ENCODE measurements around the gene ACY1.

ACY1 gene

DNA sequence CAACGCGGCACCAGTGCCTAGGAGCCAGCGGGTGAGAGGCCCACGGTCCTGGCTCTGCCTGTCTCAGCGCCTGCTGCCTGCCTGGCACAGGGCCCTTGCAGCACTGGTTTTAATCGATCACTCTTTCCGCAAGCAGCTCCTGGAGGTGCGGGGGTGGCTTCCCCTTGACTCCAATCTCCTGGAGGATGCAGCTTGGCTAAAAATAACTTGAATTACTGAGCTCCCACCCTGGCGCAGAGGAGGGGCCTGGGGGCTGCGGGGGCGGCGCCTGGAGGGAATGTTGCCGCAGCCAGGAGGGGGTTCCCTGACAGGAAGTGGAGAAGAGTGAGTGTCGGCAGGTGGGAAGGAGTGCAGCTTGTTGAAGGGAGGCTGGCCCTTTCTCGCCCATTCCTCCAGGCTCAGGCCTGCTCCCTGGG, 22.2 kb downstream of the ACY1 start:
- no peaks in the 10 kb centered on the region for H3K36me3 ChIP-seq (ENCODE audit: insufficient read depth, insufficient read length, low read length)
- no peaks in the 10 kb centered on the region for H3K9me3 ChIP-seq (ENCODE audit: insufficient read depth, low read length)
- TF ChIP-seq YY1 (IDR thresholded peaks at IDR 0.05; ENCODE audit: insufficient read depth, insufficient read length) = no peak
- no peak for TF ChIP-seq SUZ12 (IDR thresholded peaks at IDR 0.05; ENCODE audit: extremely low read depth, insufficient read depth, insufficient read length)
- no peak for TF ChIP-seq ZNF274 (IDR thresholded peaks at IDR 0.05; ENCODE audit: low read depth, low read length)
- DNase-seq (ENCODE audit: low read depth, low spot score) = peak; percentile 59
- peak overlapping the region; percentile 59 for H3K9ac ChIP-seq (ENCODE audit: insufficient read length, low read depth)
- peak overlapping the region; percentile 8 for H3K4me3 ChIP-seq (ENCODE audit: insufficient read length, low read depth)
- peaks cover 18% of the 10 kb centered on the region for H3K27me3 ChIP-seq (ENCODE audit: insufficient read depth, insufficient read length)
- peaks cover 31% of the 10 kb centered on the region for H3K4me1 ChIP-seq (ENCODE audit: insufficient read depth, insufficient read length)

DNA sequence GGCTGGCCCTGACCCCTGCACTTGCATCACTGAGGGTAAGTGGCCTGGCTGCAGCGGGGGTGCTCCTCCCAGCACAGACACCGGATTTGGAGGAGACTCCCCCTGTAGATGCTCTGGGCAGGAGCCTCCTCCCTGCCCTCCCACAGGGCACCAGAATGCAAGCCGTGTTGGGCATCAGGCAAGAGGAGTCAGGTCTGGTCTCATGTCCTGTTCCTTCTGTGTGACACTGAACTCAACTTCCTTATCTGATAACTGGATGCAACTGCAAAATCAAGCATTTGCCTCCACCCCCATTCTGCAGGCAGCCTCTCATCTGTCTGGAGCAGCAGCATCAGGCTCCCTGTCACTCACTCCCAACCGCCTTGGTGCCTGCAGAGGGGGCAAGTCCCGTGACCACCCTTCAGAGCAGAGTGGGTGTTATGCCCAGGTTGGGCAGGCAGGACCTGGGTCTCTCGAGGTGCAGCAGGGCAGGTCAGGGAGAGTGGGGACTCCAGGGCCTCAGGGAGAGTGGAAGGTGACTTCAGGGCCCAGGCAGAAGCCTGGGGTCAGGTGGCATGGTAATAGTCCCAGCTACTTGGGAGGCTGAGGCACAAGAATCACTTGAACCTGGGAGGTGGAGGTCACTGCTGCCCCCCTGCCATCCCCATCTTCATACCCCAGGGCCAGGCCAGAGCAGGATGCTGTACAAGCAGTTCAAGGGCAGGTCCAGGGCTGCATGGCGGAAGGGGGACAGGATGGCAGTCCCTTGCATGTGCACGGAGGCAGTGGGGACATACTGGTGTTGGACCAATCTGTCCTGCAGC, 22.9 kb downstream of the ACY1 start:
- no peak for TF ChIP-seq ZNF274 (IDR thresholded peaks at IDR 0.05; ENCODE audit: low read depth, low read length)
- TF ChIP-seq YY1 (IDR thresholded peaks at IDR 0.05; ENCODE audit: insufficient read depth, insufficient read length) = no peak
- no peak overlapping the region for H3K4me3 ChIP-seq (ENCODE audit: insufficient read length, low read depth)
- H3K36me3 ChIP-seq (ENCODE audit: insufficient read depth, insufficient read length, low read length) = no peaks in the 10 kb centered on the region
- H3K27me3 ChIP-seq (ENCODE audit: insufficient read depth, insufficient read length) = peaks cover 18% of the 10 kb centered on the region
- H3K9me3 ChIP-seq (ENCODE audit: insufficient read depth, low read length) = no peaks in the 10 kb centered on the region
- DNase-seq (ENCODE audit: low read depth, low spot score) = no peak
- peak overlapping the region; percentile 59 for H3K9ac ChIP-seq (ENCODE audit: insufficient read length, low read depth)
- H3K4me1 ChIP-seq (ENCODE audit: insufficient read depth, insufficient read length) = peaks cover 31% of the 10 kb centered on the region

DNA sequence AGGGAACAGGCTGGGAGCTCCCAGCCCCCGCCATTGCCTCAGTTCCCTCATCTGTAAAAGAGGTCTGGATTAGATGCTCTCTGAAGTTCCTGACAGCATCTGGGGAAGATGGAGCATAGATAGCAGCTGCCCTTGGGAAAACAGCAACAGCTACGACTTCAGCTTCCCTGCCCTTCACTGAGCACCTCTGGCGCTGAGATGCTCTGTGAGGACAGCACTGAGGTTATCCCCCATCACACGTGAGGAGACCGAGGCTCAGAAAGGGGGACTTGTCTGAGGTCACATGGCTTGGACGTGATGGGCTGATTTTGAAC, 23.4 kb downstream of the ACY1 start:
- H3K4me3 ChIP-seq (ENCODE audit: insufficient read length, low read depth) = no peak overlapping the region
- no peaks in the 10 kb centered on the region for H3K9me3 ChIP-seq (ENCODE audit: insufficient read depth, low read length)
- peak overlapping the region; percentile 59 for H3K9ac ChIP-seq (ENCODE audit: insufficient read length, low read depth)
- no peak for DNase-seq (ENCODE audit: low read depth, low spot score)
- TF ChIP-seq SUZ12 (IDR thresholded peaks at IDR 0.05; ENCODE audit: extremely low read depth, insufficient read depth, insufficient read length) = no peak
- no peak for TF ChIP-seq ZNF274 (IDR thresholded peaks at IDR 0.05; ENCODE audit: low read depth, low read length)
- no peak for TF ChIP-seq YY1 (IDR thresholded peaks at IDR 0.05; ENCODE audit: insufficient read depth, insufficient read length)
- peaks cover 29% of the 10 kb centered on the region for H3K4me1 ChIP-seq (ENCODE audit: insufficient read depth, insufficient read length)
- peaks cover 17% of the 10 kb centered on the region for H3K27me3 ChIP-seq (ENCODE audit: insufficient read depth, insufficient read length)
- no peaks in the 10 kb centered on the region for H3K36me3 ChIP-seq (ENCODE audit: insufficient read depth, insufficient read length, low read length)

DNA sequence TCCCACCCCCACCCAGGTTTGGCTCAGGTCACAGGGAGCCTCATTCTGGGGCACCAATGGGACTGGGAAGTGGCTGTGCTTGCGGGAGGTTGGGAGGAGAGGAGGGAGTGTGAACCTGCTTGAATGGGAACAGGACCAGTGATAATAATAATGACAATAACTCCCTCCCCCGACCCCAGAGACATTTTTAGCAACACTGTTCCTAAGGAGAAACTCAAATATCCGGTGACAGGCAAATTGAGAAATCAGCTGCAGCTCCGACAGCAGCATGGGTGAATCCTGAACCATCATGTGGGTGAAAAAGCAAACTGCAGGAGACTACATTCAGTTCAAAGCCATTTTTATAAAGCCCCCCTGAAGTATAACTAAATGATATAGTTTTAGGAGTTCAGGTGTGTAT, 24.0 kb downstream of the ACY1 start:
- Histone ChIP-seq H3K9me3 (ENCODE audit: insufficient read depth, low read length) (no peaks in the 10 kb centered on the region), H3K9ac (ENCODE audit: insufficient read length, low read depth) (no peak overlapping the region), H3K4me1 (ENCODE audit: insufficient read depth, insufficient read length) (peaks cover 26% of the 10 kb centered on the region), H3K27me3 (ENCODE audit: insufficient read depth, insufficient read length) (peaks cover 13% of the 10 kb centered on the region), H3K36me3 (ENCODE audit: insufficient read depth, insufficient read length, low read length) (no peaks in the 10 kb centered on the region), H3K4me3 (ENCODE audit: insufficient read length, low read depth) (no peak overlapping the region)
- DNase-seq (ENCODE audit: low read depth, low spot score) = no peak
- no peak for TF ChIP-seq YY1 (IDR thresholded peaks at IDR 0.05; ENCODE audit: insufficient read depth, insufficient read length)
- TF ChIP-seq SUZ12 (IDR thresholded peaks at IDR 0.05; ENCODE audit: extremely low read depth, insufficient read depth, insufficient read length) = no peak
- TF ChIP-seq ZNF274 (IDR thresholded peaks at IDR 0.05; ENCODE audit: low read depth, low read length) = no peak

DNA sequence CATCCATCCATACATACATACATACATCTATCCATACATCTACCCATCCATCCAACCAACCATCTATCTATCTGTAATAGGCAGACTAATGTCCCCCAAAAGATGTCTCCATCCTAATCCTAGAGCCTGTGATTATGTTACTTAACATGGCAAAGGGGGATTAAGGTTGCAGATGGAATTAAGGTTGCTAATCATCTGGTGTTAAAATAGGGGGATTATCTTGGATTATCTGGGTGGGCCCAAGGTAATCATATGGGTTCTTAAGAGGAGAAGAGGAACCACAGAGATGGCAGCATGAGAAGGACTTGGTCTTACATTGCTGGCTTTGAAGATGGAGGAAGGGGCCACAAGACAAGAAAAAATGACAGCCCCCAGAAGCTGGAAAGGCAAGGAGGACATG, 27.1 kb downstream of the ACY1 start:
- no peaks in the 10 kb centered on the region for H3K27me3 ChIP-seq (ENCODE audit: insufficient read depth, insufficient read length)
- H3K4me1 ChIP-seq (ENCODE audit: insufficient read depth, insufficient read length) = peaks cover 21% of the 10 kb centered on the region
- no peak overlapping the region for H3K4me3 ChIP-seq (ENCODE audit: insufficient read length, low read depth)
- TF ChIP-seq SUZ12 (IDR thresholded peaks at IDR 0.05; ENCODE audit: extremely low read depth, insufficient read depth, insufficient read length) = no peak
- no peak for TF ChIP-seq YY1 (IDR thresholded peaks at IDR 0.05; ENCODE audit: insufficient read depth, insufficient read length)
- TF ChIP-seq ZNF274 (IDR thresholded peaks at IDR 0.05; ENCODE audit: low read depth, low read length) = no peak
- no peaks in the 10 kb centered on the region for H3K36me3 ChIP-seq (ENCODE audit: insufficient read depth, insufficient read length, low read length)
- no peak overlapping the region for H3K9ac ChIP-seq (ENCODE audit: insufficient read length, low read depth)
- DNase-seq (ENCODE audit: low read depth, low spot score) = no peak
- H3K9me3 ChIP-seq (ENCODE audit: insufficient read depth, low read length) = no peaks in the 10 kb centered on the region

DNA sequence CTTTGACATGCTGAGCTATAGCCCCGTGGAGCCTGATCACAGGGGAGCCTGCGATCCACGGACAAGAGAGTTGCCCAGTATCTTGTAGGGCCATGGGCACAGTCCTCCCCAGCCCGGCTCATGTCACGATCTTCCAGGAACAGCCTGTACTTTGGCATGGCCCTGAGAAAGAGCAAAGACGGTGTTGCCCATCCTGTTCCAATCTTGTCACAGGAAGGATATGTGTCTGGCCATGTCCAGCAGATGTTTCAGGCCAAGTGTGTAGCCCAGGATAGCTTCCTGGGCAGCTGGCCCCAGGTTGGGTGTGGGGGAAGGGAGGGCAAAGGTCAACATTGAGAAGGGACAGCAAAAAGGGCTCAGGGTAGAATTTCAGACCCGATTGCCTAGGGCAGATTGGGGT, 29.4 kb downstream of the ACY1 start:
- H3K36me3 ChIP-seq (ENCODE audit: insufficient read depth, insufficient read length, low read length) = no peaks in the 10 kb centered on the region
- no peaks in the 10 kb centered on the region for H3K9me3 ChIP-seq (ENCODE audit: insufficient read depth, low read length)
- TF ChIP-seq YY1 (IDR thresholded peaks at IDR 0.05; ENCODE audit: insufficient read depth, insufficient read length) (no peak), SUZ12 (IDR thresholded peaks at IDR 0.05; ENCODE audit: extremely low read depth, insufficient read depth, insufficient read length) (no peak), ZNF274 (IDR thresholded peaks at IDR 0.05; ENCODE audit: low read depth, low read length) (no peak)
- H3K9ac ChIP-seq (ENCODE audit: insufficient read length, low read depth) = no peak overlapping the region
- no peaks in the 10 kb centered on the region for H3K27me3 ChIP-seq (ENCODE audit: insufficient read depth, insufficient read length)
- no peak for DNase-seq (ENCODE audit: low read depth, low spot score)
- H3K4me3 ChIP-seq (ENCODE audit: insufficient read length, low read depth) = no peak overlapping the region
- H3K4me1 ChIP-seq (ENCODE audit: insufficient read depth, insufficient read length) = peaks cover 14% of the 10 kb centered on the region

DNA sequence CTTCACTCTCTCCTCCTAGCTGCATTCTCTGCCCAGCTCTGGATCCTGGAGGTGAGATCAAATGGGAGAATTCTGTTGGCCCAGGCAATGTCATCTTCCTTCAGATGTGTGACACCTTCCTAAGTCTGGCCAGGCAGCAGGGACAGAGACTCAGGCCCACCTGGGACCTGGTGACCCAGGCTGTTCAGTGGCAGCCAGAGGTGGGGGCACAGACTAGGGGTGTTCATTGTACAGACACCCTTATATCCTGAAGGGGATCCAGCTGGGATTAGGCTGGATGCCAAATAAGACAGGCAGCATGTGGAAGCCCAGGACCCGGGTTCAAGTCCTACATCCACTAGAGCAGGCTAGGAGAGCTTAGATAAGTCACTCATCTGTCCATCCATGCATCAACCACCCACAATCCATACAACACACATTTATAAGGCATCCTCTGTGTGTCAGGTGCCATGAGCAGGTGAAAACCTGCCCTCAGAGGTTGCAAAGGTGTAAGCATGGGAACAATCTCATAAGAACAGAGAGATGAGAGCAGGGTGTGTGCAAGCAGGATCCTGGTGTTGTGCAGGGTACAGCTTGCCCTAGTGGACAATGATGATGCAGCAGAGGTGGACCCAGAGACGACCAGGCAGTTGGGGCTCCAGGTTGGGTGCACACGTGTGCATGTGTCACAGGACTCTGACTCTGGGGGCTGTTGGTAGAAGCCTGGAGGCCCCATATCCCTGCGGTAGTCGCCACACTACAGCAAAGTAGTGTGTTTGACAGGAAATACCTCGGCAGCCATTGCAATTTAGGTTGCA, 30.7 kb downstream of the ACY1 start:
- TF ChIP-seq SUZ12 (IDR thresholded peaks at IDR 0.05; ENCODE audit: extremely low read depth, insufficient read depth, insufficient read length) (no peak), YY1 (IDR thresholded peaks at IDR 0.05; ENCODE audit: insufficient read depth, insufficient read length) (no peak)
- H3K4me3 ChIP-seq (ENCODE audit: insufficient read length, low read depth) = no peak overlapping the region
- DNase-seq (ENCODE audit: low read depth, low spot score) = no peak

More for the DNA sequence above, 30.7 kb downstream of the ACY1 start:
- H3K36me3 ChIP-seq (ENCODE audit: insufficient read depth, insufficient read length, low read length) = no peaks in the 10 kb centered on the region
- H3K27me3 ChIP-seq (ENCODE audit: insufficient read depth, insufficient read length) = no peaks in the 10 kb centered on the region
- H3K4me1 ChIP-seq (ENCODE audit: insufficient read depth, insufficient read length) = peaks cover 15% of the 10 kb centered on the region
- no peak overlapping the region for H3K9ac ChIP-seq (ENCODE audit: insufficient read length, low read depth)
- no peaks in the 10 kb centered on the region for H3K9me3 ChIP-seq (ENCODE audit: insufficient read depth, low read length)
